Measurements from ENCODE around the gene NQO1. TPM values are rescaled to one million over a fixed set of nuclear protein-coding genes. Genes with fewer than 3 reads are reported as not detected.
"Not testable (repeated sequence)": the region's sequence is repeated elsewhere in the genome, so short reads cannot be mapped to it uniquely, and the experiment has no call there.

NQO1 gene
- polyA plus RNA-seq (ENCODE audit: insufficient read length in 3 of 3), result 10 to 100 TPM; 22.6 to 26.0 (median 25.8) TPM
- long read RNA-seq, donor 1, partial matches to known transcripts, result 0 of 4 reads
- long read RNA-seq, donor 1, other reads (novel, unspliced or antisense), result 0 of 4 reads
- long read RNA-seq, donor 2, transcript NQO1-201 (6 exons, 2,912 nt), result major isoform, 7 of 10 reads
- long read RNA-seq, donor 2, partial matches to known transcripts, result 0 of 10 reads
- long read RNA-seq, donor 2, other reads (novel, unspliced or antisense), result 0 of 10 reads
- long read RNA-seq, donor 3, partial matches to known transcripts, result 5 of 10 reads
- long read RNA-seq, donor 3, other reads (novel, unspliced or antisense), result 0 of 10 reads
- long read RNA-seq, donor 4, transcript NQO1-201 (6 exons, 2,912 nt), result major isoform, 9 of 15 reads
- long read RNA-seq, donor 4, partial matches to known transcripts, result 5 of 15 reads
- long read RNA-seq, donor 4, other reads (novel, unspliced or antisense), result 0 of 15 reads
- long read RNA-seq, donor 5, transcript NQO1-201 (6 exons, 2,912 nt), result major isoform, 6 of 8 reads
- long read RNA-seq, donor 5, partial matches to known transcripts, result 0 of 8 reads
- long read RNA-seq, donor 5, other reads (novel, unspliced or antisense), result 0 of 8 reads
- long read RNA-seq, donor 6, partial matches to known transcripts, result 0 of 4 reads
- long read RNA-seq, donor 6, other reads (novel, unspliced or antisense), result 0 of 4 reads
- long read RNA-seq, donor 7, transcript NQO1-201 (6 exons, 2,912 nt), result major isoform, 6 of 6 reads
- long read RNA-seq, donor 7, partial matches to known transcripts, result 0 of 6 reads
- long read RNA-seq, donor 7, other reads (novel, unspliced or antisense), result 0 of 6 reads
- long read RNA-seq, donor 8, transcript NQO1-201 (6 exons, 2,912 nt), result major isoform, 5 of 5 reads
- long read RNA-seq, donor 8, partial matches to known transcripts, result 0 of 5 reads
- long read RNA-seq, donor 8, other reads (novel, unspliced or antisense), result 0 of 5 reads
- long read RNA-seq, donor 9, transcript NQO1-201 (6 exons, 2,912 nt), result major isoform, 14 of 16 reads
- long read RNA-seq, donor 9, partial matches to known transcripts, result 0 of 16 reads
- long read RNA-seq, donor 9, other reads (novel, unspliced or antisense), result 0 of 16 reads
- long read RNA-seq, donor 10, transcript NQO1-201 (6 exons, 2,912 nt), result major isoform, 7 of 9 reads
- long read RNA-seq, donor 10, partial matches to known transcripts, result 0 of 9 reads
- long read RNA-seq, donor 10, other reads (novel, unspliced or antisense), result 0 of 9 reads
- long read RNA-seq, donor 11, transcript NQO1-201 (6 exons, 2,912 nt), result major isoform, 7 of 9 reads
- long read RNA-seq, donor 11, partial matches to known transcripts, result 0 of 9 reads
- long read RNA-seq, donor 11, other reads (novel, unspliced or antisense), result 0 of 9 reads
- long read RNA-seq, donor 12, transcript NQO1-201 (6 exons, 2,912 nt), result major isoform, 7 of 13 reads
- long read RNA-seq, donor 12, transcript NQO1-202 (5 exons, 1,105 nt), result minor isoform, 5 of 13 reads
- long read RNA-seq, donor 12, partial matches to known transcripts, result 0 of 13 reads
- long read RNA-seq, donor 12, other reads (novel, unspliced or antisense), result 0 of 13 reads
- long read RNA-seq, donor 13, transcript NQO1-201 (6 exons, 2,912 nt), result major isoform, 8 of 9 reads
- long read RNA-seq, donor 13, partial matches to known transcripts, result 0 of 9 reads
- long read RNA-seq, donor 13, other reads (novel, unspliced or antisense), result 0 of 9 reads
- long read RNA-seq, donor 14, result 0 reads
- long read RNA-seq, donor 15, result 0 reads
- long read RNA-seq, donor 16, transcript NQO1-201 (6 exons, 2,912 nt), result major isoform, 7 of 8 reads
- long read RNA-seq, donor 16, partial matches to known transcripts, result 0 of 8 reads
- long read RNA-seq, donor 16, other reads (novel, unspliced or antisense), result 0 of 8 reads

- peak; percentile 83 for DNase-seq
Observed at GRCh38 chr16:69726313-69727060, at the start of gene NQO1. Gene NQO1, minus strand, starts transcription at chr16:69726560. Its CDS starts 121 bp downstream, at chr16:69726439.

- DNase-seq, result no peak
Observed at GRCh38 chr16:69775563-69775962, 49.2 kb upstream of the NQO1 start.

GRCh38 chr16:69773260-69773947 lies 47.0 kb upstream of the NQO1 start:
- no peak for DNase-seq

- no peak for DNase-seq
Observed at GRCh38 chr16:69771651-69771967, 45.2 kb upstream of the NQO1 start.

- no peak for DNase-seq
Observed at GRCh38 chr16:69769404-69769803, 43.0 kb upstream of the NQO1 start.

GRCh38 chr16:69768666-69769065 lies 42.3 kb upstream of the NQO1 start:
- no peak for DNase-seq

GRCh38 chr16:69767459-69768229 lies 41.3 kb upstream of the NQO1 start:
- no peak for DNase-seq

GRCh38 chr16:69763599-69763942 lies 37.2 kb upstream of the NQO1 start:
- no peak for DNase-seq

- no peak for DNase-seq
Observed at GRCh38 chr16:69762814-69763598, 36.6 kb upstream of the NQO1 start.

GRCh38 chr16:69761983-69762813 lies 35.8 kb upstream of the NQO1 start, which contains the start of gene WWP2:
Gene WWP2, plus strand, starts transcription at chr16:69762332. Its CDS starts 24,679 bp downstream, at chr16:69787011.
- DNase-seq, result peak; percentile 80

- not testable (repeated sequence) for DNase-seq
Observed at GRCh38 chr16:69757375-69757774, 31.0 kb upstream of the NQO1 start.

GRCh38 chr16:69756705-69757104 lies 30.3 kb upstream of the NQO1 start:
- DNase-seq, result no peak

GRCh38 chr16:69754469-69755310 lies 28.3 kb upstream of the NQO1 start, which contains the start of gene NOB1:
Gene NOB1, minus strand, starts transcription at chr16:69754926. Its CDS starts 16 bp downstream, at chr16:69754910.
- DNase-seq, result peak; percentile 96

- DNase-seq, result no peak
Observed at GRCh38 chr16:69754143-69754468, 27.7 kb upstream of the NQO1 start.

GRCh38 chr16:69748694-69749345 lies 22.5 kb upstream of the NQO1 start:
- DNase-seq, result no peak
